ENCODE data around the gene ITGB6.

The ITGB6 gene

DNA sequence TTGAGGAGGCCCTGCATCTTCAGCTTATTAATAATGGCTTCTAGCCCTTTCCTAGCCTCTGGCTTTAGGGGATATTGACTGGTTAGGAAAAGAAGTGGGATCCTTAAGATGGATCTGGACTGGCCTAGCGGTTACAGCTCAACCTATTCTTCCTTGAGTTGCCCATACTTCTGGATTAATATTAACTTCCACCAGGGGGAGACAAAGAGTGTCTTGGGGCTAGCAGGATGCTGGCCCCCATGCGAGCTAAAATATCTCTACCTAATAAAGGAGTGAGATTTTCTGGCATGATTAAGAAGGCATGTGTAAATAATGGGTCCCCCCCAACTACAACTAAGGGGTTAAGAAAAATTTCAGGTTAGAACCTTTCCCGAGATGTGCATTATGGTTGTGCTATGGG, 114.4 kb downstream of the ITGB6 start:
- no peak for DNase-seq

DNA sequence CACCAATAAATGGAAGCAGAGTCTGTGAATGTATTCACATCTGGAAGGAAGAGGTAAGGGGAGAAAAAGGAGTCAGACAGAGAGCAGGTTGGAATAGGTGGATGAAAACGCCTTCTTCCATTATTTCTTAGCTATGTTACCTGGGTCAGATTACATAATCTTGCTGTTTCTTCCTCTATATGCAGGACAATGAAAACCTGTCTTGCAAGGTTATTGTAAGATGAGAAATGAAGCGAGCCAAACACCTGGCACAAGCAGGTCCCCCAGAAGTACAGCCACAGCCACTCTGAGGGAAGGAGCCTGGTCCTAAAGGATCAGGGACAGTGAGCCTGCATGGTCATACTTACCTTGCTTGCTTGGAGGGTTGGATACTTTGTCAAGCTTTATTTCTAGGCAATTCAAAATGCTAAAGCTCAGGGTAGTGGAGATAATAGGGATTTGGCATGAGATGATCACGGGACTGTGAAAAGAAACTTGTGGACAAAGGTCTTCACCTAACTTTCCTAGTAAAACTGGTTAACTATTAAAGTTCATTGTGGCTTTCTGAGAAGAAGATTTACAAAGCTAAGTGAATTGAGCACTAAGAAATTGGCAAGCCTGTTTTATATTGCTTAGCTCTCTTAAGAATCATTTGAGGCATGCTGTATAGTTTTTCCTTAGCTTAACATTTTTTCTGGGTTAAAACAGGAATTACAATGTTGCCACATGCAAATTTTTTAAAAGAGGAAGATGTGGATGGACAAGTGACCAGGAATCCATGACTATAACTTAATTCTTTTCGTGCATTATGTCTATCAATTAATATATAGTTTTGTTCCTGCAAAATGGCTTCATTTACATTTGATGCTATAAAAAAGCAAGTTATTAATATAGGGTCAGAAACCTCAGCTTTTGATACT, 121.9 kb downstream of the ITGB6 start:
- DNase-seq: no peak

DNA sequence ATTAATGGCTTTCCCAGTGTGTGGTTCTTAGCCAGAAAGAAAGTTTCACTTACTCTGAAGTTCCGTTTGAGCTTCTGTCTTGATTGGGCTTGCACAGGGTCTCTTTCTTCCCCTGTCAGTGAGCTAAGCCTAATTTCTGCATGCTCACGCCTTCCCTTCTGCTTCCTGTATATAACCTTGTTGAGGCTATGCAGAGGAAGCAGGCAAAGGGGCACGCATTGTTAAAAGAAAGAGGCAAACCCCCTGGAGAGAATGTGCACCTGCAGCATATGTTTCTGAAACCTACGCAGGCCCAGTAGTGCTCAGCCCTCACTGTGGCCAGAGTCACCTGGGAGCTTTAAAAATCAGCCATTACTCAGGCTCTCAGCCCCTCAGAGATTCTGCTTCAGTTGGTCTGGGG, 123.2 kb downstream of the ITGB6 start:
- DNase-seq: no peak

DNA sequence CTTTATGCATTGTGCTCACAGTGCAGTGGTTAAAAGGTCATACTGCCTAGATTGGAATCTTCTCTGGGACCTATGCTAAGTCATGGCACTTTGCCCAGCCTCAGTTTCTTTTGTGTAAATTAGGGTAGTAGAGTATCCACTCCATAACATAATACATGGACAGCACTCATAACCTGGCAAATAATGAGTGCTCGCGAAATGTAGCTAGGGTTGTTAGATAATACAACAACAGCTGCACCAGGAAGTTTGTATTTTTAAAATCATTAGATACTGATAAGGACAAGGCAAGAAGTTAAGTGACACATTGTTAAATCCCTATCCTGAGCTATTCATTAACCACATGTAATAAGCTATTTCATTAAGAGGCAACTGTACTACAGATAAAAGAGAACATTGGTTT, 123.8 kb downstream of the ITGB6 start:
- DNase-seq: no peak

DNA sequence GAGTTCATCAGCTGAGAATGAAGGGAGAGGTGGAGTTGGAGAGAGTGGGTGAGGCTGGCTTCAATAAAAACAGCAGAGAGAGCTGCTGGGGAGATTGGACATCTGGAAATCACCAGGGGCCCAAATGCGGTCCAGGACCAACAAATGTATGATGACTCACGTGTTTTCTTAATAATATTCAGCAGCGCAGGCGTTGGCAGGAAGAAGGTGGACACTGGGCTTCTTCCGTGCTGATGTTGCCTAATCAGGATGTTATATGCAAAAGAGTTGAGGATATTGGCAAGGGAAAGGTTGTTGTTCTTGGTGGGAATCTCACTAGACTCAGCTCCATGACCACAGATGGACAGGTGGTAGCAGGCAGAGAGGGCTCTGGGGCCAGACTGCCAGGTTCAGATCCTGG, 124.9 kb downstream of the ITGB6 start:
- no peak for DNase-seq

DNA sequence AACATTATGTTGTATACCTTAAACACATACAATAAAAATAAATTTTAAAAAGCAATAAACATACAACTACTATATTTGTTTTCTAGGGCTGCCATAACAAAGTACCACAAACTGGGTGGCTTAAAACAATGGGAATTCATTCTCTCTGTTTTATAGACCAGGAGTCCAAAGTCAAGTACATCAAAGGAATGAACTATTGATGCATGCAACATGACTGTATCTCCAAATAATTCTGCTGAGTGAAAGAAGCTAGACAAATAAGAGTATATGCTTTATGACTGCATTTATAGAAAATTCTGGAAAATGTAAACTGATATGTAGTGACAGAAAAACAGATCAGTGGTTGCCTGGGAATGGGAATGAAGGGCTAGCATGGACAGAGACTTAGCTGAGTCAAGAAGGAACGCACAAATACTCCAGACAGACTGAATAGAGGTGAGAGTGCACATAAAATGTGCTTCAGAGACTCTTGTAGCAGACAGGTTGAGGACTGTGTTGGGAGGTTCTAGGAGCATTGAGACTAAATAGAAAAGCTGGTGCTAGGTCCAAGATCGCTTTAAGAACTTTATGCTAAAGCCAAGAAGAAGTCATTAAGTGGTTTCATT, 126.7 kb downstream of the ITGB6 start:
- no peak for DNase-seq

DNA sequence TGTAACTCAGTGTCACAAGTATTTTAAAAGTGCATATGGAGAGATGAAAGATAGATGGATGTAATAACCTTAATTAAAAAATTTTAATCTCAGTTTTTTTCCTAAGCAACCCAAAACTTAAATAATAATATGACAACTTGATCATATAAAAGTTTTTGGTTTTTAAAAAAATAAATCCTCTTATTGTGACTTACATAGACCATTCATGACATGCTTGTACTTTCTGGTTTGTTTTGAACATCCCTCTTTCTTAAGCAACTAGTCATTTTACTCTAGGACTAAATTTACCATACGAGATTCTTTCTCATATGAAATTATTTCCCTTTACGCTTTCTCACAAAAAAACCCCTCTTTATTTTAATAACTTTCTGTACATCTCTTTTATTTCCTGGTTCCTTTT, 131.2 kb downstream of the ITGB6 start:
- DNase-seq: no peak

DNA sequence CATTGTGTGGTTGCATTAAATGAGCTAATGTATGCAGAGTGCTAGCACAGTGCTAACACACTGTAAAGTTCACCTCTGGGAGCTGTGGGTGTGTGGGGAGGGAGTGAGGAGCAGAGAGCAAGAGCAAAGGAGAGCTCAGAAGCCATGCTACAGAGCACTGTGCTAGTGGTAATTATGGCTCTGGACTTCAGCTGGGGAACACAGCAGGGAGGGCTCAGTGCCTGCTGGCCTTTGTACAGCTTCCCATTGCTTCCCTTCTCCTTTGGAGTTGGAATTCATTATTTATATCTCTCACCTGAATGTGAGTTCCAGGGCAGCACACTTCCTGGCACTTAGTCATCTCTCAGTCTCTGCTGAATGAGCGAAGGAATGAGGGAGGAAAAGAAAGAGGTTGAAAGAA, 135.2 kb downstream of the ITGB6 start:
- DNase-seq: no peak

DNA sequence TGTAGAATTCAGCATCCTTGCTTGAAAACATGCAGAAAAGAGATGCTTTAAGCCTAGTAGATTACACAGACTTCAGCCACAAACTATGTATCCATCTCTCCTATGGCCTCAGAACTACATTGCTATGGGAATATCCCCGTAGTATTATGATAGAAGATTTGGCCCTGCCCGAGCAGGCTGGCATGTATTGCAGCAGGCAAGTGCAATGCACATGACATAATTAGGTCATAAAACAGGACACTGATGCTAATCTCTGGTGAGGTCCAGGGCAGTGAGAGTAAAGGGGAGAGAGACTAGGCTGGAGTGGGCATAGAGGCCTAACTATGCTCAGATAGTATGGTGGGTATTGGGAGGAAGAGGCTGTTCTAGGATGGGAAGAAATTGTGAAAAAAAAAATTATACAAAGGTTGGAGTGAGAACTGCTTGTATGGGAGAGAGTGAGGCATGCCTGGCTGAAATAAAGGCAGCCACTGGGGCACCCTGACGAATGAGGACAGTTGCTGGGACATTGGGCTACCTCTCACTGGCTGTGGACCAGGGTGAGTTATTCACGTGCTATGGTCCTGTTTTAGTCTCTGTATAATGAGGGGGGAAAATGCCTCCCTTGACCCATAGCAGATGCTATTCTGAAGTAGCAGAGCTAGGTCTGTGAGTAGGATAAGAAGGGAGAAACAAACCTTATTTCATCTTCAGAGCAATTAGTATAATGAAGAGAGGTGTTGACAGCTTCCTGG, 136.0 kb downstream of the ITGB6 start:
- DNase-seq: no peak

DNA sequence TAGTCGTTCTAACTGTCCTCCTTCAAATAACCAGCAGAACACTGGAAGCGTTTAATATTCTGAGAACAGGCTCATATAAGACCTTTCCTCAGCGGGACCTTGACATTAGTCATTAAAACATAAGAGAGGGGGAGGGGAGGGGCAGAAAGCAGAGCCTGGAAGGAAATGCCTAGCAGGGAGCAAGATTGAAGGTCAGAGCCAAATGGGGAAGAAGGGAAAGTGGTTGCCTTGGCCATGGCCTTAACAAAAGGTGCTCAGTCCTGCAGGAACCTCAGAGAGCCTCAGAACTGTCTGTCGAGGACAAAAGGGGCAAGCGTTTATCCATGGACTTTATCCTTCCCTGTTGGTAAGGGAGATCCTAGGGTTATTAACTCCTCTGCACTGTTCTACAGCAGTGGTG, 136.8 kb downstream of the ITGB6 start:
- DNase-seq: no peak

DNA sequence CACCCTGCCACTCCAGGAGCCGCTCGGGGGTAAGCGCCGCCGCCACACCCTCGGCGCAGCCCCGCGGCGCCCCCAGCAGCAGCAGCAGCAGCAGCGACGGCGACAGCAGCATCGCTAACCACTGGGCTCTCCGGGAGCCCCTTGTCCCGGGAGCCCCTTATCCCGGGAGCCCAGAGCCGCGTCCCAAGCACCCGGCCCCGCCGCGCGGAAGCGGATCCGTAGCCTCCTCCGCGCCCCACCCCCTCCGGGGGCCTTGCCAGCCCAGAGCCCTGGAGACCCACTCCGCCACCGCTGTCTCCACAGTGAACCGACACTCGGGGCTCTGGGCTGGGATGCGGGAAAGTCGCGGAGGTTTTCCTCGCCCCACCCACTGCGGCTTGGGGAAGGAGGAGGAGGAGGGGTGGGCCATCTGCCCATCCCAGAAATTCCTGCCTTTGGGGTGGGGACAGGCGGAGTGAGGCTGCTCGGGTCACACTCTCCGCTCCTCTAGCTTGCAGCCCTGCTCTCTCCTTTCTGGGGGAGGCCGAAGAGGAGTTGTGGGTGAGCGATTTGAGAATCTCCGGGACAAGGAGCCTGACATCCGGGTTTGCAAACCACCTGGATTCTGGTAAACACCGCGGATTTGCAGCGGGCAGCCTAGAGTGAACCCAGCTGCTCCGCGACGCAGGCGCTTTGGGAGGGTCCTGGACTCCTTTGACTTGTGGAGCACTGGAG, 137.6 kb downstream of the ITGB6 start, which contains the start of gene PLA2R1:
Gene PLA2R1 (minus strand): TSS at position 324 of the 714 bp plus-strand sequence. CDS start 212 bp downstream, at position 112.
- no peak for DNase-seq

DNA sequence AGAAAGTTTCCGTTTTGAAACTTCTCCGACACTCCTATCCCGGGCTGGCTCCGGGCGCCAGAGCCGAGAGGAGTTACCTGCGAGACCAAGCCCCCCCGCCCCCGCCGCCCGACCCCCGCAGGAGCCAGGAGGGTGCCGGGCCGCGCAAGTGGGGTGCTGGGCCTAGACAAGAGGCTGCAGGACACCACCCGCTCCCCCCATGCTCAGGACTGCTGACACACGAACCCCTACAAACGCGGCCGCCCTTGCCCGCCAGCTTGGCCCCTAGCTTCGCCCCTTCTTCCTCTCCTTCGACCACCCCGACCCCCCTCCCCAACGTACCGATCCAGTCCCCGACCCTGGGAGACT, 138.2 kb downstream of the ITGB6 start:
- DNase-seq: no peak

DNA sequence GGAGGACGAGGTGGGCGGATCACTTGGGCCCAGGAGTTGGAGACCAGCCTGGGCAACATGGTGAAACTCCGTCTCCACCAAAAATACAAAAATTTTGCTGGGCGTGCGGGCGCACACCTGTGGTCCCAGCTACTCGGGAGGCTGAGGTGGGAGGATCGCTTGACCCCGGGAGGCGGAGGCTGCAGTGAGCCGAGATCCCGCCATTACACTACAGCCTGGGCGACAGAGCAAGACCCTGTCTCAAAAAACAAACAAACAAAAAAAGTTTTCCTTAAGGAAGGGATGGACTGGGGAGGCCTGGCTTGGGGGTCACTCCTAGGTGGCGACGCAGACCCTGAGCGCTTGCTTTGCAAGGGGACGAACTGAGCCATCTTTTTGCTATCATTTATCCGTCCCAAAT, 138.5 kb downstream of the ITGB6 start:
- DNase-seq: no peak

DNA sequence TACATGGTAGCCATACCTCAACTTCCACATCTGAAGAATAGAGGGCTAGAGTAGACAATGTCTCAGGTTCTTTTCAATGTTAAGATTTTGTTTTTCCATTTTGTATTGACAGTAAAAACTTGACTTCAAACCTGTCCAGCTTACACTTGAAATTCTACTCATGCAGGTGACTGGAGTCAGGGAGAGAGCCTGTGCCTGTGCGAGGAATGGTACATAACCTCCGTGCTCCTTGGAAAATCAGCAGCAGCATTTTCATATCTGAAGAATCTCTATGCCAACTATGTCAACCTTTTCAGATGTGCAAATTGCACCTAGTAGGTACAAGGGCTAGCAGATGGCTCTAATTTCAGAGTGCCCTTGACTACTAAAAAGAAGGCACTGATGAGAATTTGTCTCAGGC, 139.8 kb downstream of the ITGB6 start:
- no peak for DNase-seq

DNA sequence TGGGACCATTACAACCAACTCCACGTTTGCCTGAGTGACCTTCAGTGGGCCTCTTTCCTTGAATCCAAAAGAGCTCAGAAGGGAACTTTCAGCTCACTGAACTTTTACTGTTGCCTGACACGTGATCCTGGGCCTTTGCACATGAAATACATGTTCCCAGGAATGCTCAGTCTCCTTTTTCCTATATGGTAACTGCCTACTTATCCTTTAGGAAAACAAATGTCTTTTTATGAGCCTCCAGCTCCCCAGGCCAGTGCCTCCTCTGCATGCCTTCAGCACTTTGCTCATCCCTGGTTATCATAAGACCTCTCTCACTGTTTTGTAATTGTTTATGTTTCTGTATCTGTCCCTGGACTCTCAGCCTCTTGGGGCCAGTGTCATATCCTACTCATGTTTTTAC, 142.7 kb downstream of the ITGB6 start:
- no peak for DNase-seq

DNA sequence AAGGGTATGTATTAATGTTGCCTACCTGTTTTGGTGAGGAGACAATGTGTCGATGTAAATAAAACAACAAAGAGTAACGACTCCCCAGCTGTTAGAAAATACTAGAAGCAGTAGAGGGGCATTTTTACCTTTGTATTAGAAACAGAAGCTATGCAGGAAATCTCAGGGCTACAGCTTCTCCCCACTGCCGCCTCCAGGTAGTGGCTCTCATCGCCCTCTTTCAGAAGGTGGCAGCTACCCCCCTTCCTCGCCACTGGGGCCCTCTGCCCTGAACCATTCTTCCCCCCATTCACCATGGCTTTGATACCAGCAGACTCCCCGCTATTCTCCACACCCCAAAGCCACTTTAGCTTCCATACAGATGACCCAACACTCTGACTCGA, 144.4 kb downstream of the ITGB6 start:
- no peak for DNase-seq

DNA sequence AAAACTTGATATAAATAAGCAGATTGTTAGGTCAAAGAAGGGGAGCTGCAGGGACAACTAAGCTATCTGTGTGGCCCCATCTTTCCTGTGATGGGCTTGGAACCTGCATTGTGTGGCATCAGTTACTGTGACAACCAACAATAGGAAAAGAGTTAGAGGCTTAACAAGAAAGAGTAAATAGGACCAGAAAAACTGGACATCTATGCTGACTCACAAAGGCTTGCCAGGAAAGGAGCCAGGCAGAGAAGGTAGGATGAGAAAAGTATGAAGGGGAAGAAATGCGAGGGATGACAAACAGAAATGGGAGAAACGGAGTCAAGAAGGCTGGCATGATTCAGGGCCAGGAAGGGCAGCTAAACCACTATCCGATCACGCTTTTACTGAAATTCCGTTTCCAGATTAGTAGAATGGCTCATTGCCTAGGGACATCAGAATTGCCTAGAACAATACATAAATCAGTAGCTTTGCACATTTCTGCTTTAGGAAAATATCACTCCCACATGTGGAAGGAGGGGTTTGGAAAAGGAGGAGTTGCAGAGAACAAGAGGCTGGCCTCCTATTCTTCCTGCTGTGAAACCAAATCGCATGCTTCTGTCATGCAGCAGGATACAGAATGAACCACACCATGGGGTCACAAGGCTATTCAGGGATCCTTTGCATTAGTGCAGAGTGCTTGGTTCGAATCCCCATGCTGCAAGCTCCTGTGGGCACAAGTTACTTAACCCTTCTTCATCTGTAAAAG, 144.9 kb downstream of the ITGB6 start:
- DNase-seq: no peak

DNA sequence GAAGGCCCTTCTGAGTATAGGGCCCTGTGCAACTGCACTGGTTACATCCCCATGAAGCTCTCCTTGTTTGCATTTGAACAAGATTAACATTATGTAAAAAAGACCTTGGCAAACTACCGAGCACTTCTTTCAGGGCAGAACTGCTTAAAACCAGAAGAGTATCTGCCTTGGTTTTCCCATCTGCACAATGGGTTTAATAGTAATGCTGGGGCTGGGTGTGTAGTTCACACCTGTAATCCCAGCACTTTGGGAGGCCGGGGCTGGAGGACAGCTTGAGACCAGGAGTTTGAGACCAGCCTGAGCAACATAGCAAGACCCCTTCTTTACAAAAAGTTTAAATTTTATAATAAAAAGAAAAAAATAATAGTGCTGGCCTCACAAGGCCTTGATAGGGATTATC, 146.1 kb downstream of the ITGB6 start:
- no peak for DNase-seq

DNA sequence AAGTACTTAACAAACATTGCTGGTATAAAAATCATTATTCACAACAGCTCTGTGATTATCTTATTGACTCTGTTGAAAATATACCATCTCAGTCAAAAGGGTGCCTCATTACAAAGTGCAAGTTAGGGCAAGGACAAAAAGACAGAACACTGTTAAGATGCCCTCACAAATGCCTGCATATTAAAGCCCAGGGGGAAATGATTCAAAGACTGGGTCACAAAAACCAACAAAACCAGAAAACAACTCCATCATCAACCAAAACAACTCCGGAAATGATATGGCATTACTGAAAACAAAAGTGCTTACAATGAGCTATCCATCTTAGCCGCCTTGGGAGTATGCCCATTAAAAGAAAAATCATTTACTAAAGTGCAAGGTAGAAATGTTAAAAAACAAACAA, 147.5 kb downstream of the ITGB6 start:
- DNase-seq: no peak

DNA sequence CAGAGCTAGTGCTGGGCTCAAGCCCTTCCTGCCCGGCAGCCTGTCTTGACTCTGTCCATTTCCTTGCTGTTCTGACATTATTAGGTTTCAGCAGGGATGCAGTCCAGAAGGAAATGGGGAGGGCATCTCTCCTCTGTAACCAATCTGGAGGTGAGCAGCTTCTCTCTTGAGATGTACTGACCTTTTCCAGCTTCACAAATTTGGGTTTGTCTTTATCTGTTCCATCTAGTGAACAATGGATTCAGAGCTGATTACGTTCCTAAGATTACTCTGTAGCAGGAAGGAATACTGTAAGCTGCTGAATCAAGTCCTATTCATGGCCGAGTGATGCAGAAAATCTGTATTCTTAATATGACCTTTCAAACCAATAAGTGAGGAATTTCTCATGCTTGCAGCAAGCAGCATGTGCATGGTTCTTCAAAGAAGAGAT, 148.7 kb downstream of the ITGB6 start:
- DNase-seq: no peak

DNA sequence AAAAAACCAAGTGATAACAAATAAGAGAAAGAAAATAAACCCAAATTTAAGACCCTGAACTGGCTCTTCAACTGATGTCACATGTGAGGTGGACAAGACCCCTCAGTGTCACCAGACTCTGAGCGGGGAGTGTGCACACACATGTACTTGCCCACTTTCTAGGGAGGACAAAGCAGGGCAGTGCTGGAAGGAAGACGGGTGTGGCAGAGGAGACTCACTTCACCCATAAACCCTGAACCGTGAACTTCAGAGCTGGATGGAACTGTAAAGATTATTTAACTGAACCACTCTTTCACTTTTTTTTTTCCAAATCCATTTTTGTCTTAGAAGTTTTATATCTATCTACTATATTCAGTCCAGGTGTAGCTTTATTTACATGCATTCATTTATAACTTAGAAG, 149.9 kb downstream of the ITGB6 start:
- no peak for DNase-seq

Measured in NCI-H146 (cell line).